Measurements from ENCODE around the gene YWHAB. TPM values are rescaled to one million over a fixed set of nuclear protein-coding genes. Genes with fewer than 3 reads are reported as not detected.

The YWHAB gene
- polyA plus RNA-seq, 10 donors, result 90.6 to 127 (median 108) TPM

GRCh38 chr20:44909872-44910689 lies 24.6 kb downstream of the YWHAB start, which contains the start of gene PABPC1L:
TSS of gene PABPC1L (plus strand) at chr20:44910060. CDS start at chr20:44910144, 84 bp downstream.
- peak; percentile 22 to 79 (median 59) for DNase-seq

- peak in 1 of 3 donors; percentile 12 for DNase-seq
Observed at GRCh38 chr20:44910690-44911262, 25.3 kb downstream of the YWHAB start.

- DNase-seq, result peak in 1 of 3 donors; percentile 25
Observed at GRCh38 chr20:44911264-44911921, 25.9 kb downstream of the YWHAB start.

GRCh38 chr20:44912189-44912588 lies 26.7 kb downstream of the YWHAB start:
- no peak for DNase-seq

- no peak for DNase-seq
Observed at GRCh38 chr20:44914924-44915323, 29.4 kb downstream of the YWHAB start.

GRCh38 chr20:44916586-44916985 lies 31.1 kb downstream of the YWHAB start:
- no peak for DNase-seq

- DNase-seq, result no peak
Observed at GRCh38 chr20:44917399-44917798, 31.9 kb downstream of the YWHAB start.

GRCh38 chr20:44918342-44918741 lies 32.8 kb downstream of the YWHAB start:
- DNase-seq, result no peak

GRCh38 chr20:44918761-44919160 lies 33.3 kb downstream of the YWHAB start:
- no peak for DNase-seq

GRCh38 chr20:44921447-44921846 lies 35.9 kb downstream of the YWHAB start:
- DNase-seq, result no peak

GRCh38 chr20:44924541-44924940 lies 39.0 kb downstream of the YWHAB start:
- no peak for DNase-seq

- DNase-seq, result no peak
Observed at GRCh38 chr20:44928595-44928994, 43.1 kb downstream of the YWHAB start.

- DNase-seq, result no peak
Observed at GRCh38 chr20:44930517-44931168, 45.1 kb downstream of the YWHAB start.

- no peak for DNase-seq
Observed at GRCh38 chr20:44931911-44932310, 46.4 kb downstream of the YWHAB start.

GRCh38 chr20:44932916-44933315 lies 47.4 kb downstream of the YWHAB start:
- DNase-seq, result no peak

GRCh38 chr20:44936510-44936909 lies 51.0 kb downstream of the YWHAB start:
- no peak for DNase-seq

- no peak for DNase-seq
Observed at GRCh38 chr20:44938637-44939036, 53.1 kb downstream of the YWHAB start.

- no peak for DNase-seq
Observed at GRCh38 chr20:44941120-44941691, 55.7 kb downstream of the YWHAB start.

- no peak for DNase-seq
Observed at GRCh38 chr20:44942264-44942973, 56.9 kb downstream of the YWHAB start.

- DNase-seq, result no peak
Observed at GRCh38 chr20:44943828-44944227, 58.3 kb downstream of the YWHAB start.

GRCh38 chr20:44945261-44945660 lies 59.8 kb downstream of the YWHAB start:
- DNase-seq, result no peak
